NCI-H526 treated with DMSO at 0.1 percent for 48 hours (cell line): ENCODE data around the gene KRTAP4-11.
"Not testable (repeated sequence)": the region's sequence is repeated elsewhere in the genome, so short reads cannot be mapped to it uniquely, and the experiment has no call there.

Source experiments
- DNase-seq: peaks from one replicate; lab custom pipeline; 2025; lab: John Stamatoyannopoulos, UW

Gene KRTAP4-11

DNA sequence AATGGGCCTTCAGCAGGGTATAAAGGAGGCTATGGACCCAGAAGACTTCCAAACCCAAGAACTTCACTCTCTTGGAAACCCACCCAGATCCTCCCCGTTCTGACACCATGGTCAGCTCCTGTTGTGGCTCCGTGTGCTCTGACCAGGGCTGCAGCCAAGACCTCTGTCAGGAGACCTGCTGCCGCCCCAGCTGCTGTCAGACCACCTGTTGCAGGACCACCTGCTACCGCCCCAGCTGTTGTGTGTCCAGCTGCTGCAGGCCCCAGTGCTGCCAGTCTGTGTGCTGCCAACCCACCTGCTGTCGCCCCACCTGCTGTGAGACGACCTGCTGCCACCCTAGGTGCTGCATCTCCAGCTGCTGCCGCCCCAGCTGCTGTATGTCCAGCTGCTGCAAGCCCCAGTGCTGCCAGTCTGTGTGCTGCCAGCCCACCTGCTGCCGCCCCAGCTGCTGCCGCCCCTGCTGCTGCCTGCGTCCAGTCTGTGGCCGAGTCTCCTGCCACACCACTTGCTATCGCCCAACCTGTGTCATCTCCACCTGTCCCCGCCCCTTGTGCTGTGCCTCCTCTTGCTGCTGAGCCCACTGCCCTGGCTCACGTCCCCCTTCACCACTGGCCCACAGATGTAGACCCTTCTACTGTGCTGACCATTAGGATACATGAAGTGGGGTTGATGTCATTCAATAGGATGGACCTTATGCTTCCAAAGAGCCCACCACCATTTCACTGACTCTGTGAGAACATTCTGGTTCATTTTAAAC, 33.9 kb downstream of the KRTAP4-11 start, which contains the start of gene KRTAP4-7:
Gene KRTAP4-7 (plus strand): TSS at position 51 of the 757 bp plus-strand sequence. CDS start 57 bp downstream, at position 108.
- DNase-seq = not testable (repeated sequence)

- DNase-seq = not testable (repeated sequence)
Observed at GRCh38 chr17:41083427-41083826, 34.7 kb downstream of the KRTAP4-11 start.

DNA sequence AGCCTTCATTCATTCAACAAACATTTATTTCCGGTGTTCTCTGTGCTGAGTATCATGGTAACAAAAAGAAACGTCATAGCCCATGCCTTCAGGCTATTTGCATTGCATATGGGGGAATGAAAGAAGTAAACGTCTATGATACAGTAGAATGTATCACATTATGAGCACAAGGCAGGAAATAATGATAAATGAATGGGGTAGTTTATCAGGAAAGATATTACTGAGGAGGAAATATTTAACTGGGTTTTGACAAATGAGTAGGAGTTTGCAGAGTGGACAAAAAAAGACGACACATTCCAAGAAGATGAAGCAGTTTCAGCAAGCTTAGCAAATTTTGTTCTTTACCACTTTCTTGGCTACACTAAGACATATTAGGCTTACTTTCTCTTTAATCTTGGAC, 35.5 kb downstream of the KRTAP4-11 start:
- no peak for DNase-seq

DNA sequence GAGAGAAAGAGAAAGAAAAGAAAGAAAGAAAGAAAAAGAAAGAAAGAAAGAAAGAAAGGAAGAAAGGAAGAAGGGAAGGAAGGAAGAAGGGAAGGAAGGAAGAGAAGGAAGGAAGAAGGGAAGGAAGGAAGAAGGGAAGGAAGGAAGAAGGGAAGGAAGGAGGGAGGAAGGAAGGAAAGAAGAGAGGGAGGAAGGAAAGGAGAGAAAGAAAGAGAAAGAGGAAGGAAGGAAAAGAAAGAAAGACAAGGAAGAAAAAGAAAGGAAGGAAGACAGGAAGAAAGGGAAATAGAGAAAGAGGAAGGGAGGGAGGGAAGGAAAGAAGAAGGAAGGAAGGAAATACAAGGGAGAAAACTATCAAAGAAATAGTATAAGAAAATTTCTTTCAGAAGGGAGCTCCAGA, 41.4 kb downstream of the KRTAP4-11 start:
- no peak for DNase-seq

DNA sequence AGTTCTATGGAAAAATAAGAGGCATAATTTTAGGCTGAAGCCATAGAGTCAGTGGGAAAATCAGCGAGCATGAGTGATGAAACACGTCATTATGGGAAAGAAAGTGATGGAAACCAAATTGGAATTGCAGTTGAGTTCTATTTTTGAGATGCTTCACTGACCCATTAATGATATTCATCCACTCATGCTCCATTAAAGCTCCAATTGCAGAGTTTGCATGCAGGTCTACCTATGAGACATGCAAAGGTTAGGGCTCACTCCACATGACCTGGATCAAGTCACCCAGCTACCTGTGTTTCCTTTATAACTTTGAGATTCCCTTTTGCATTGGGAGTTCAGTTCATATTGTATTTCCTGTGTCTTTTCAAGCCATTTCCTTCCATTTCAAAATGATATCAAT, 44.5 kb downstream of the KRTAP4-11 start:
- peak; percentile 35 for DNase-seq

- DNase-seq = no peak
Observed at GRCh38 chr17:41071606-41072360, 46.4 kb downstream of the KRTAP4-11 start.

GRCh38 chr17:41069031-41069430, 49.1 kb downstream of the KRTAP4-11 start:
- no peak for DNase-seq

- no peak for DNase-seq
Observed at GRCh38 chr17:41067281-41067680, 50.9 kb downstream of the KRTAP4-11 start.
